ENCODE results near the gene PLEKHG4B.

DNA sequence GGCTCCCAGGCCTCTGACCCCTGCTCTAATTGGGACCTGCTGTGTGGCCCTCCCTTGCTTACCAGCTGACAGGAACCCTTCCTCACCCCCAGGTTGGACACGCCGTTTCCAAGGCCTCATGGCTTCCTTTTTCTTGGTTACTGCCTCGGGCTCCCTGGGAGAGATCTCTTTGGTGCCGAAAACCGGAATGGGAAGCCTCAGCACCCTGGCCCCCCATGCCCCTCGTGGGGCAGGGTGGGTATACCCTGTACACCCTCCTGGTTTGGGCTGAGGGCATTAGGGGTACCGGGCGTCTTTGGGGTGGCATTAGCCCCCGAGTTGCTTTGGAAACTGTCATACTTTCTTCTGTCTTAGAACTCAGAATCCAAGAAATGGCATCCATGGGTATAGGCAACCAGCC lies 89.2 kb downstream of the PLEKHG4B start:
- TF ChIP-seq CTCF (IDR thresholded peaks at IDR 0.05) (no peak), POLR2A (IDR thresholded peaks at IDR 0.05) (no peak)

Measured in thyroid gland (tissue), 4 donors.